Adipose tissue (tissue), 3 donors: ENCODE data around the gene PDCL3. TPM values are rescaled to one million over a fixed set of nuclear protein-coding genes. Genes with fewer than 3 reads are reported as not detected.

Experiments
- H3K27ac ChIP-seq: one replicate; pipeline ENCODE4 v1.5.1; 2013; ENCODE audit warnings: low read depth, low read length
- WGBS, 3 donors: extraction: QIAGEN DNeasy Blood & Tissue Kit; methylation state at CpG; one replicate each; pipeline ENCODE4 v1.1.7; 2013; 5-methylcytosine and 5-hydroxymethylcytosine counted together
- polyA plus RNA-seq, 3 donors: library from polyadenylated mRNA; stranded (reverse); fragments of 200-250 nt; gene quantifications; one replicate each; pipeline ENCODE4 v1.2.3, GENCODE V29; 2013
- donor health status: healthy with polysubstance abuse.
- donor health status: Bipolar disorder and iron deficiency.
- donor health status: healthy.

Gene PDCL3
- polyA plus RNA-seq, 3 donors = 9.5 to 23.6 (median 17.9) TPM

GRCh38 chr2:100624536-100624935, 61.7 kb downstream of the PDCL3 start:
- 86 to 89% (median 89%) methylated on average over 4 of the region's 4 CpGs for WGBS, 3 donors
- no peak overlapping the region for H3K27ac ChIP-seq

GRCh38 chr2:100625717-100626116, 62.9 kb downstream of the PDCL3 start:
- no peak overlapping the region for H3K27ac ChIP-seq
- WGBS, 3 donors = 47 to 63% (median 59%) methylated on average over 6 of the region's 6 CpGs

Other genes with a start within 250 kb of the PDCL3 start
- gene LONRF2, start 240.5 kb upstream of the PDCL3 start, polyA plus RNA-seq = 1 to 10 TPM; 1.3 to 1.7 (median 1.5) TPM
- gene CHST10, start 145.3 kb upstream of the PDCL3 start, polyA plus RNA-seq = 1 to 10 TPM; 1.7 to 3.9 (median 2.7) TPM
- gene NMS, start 92.5 kb upstream of the PDCL3 start, polyA plus RNA-seq = not detected